Activated T-cell treated with anti-CD3 and anti-CD28 coated beads, Interleukin-2, amount 50 U/mL, for 24 hours (primary cell): Measurements from ENCODE around the gene CELSR2.

Source experiments
- DNase-seq: peaks from one replicate; pipeline ENCODE4 v3.0.0-alpha.2; 2020
- H3K27ac Mint-ChIP-seq: 2 replicates; pipeline ENCODE4 v1.8.0; 2020; ENCODE audit warnings: mild to moderate bottlenecking, mixed read lengths
- H3K27me3 Mint-ChIP-seq: 2 replicates; pipeline ENCODE4 v1.8.0; 2020; ENCODE audit warnings: mixed read lengths
- H3K36me3 Mint-ChIP-seq: 2 replicates; pipeline ENCODE4 v1.8.0; 2020; ENCODE audit warnings: low read depth, mixed read lengths
- H3K4me1 Mint-ChIP-seq: 2 replicates; pipeline ENCODE4 v1.8.0; 2020; ENCODE audit warnings: low read depth, mixed read lengths
- H3K4me3 Mint-ChIP-seq: 2 replicates; pipeline ENCODE4 v1.8.0; 2020; ENCODE audit warnings: mild to moderate bottlenecking, moderate library complexity, mixed read lengths
- H3K9me3 Mint-ChIP-seq: 2 replicates; pipeline ENCODE4 v1.8.0; 2020; ENCODE audit warnings: mixed read lengths

Gene CELSR2

GRCh38 chr1:109241841-109242345, 7.4 kb upstream of the CELSR2 start:
- H3K27me3 Mint-ChIP-seq = peaks cover 10% of the 10 kb centered on the region
- no peaks in the 10 kb centered on the region for H3K9me3 Mint-ChIP-seq
- no peak overlapping the region for H3K27ac Mint-ChIP-seq
- H3K4me1 Mint-ChIP-seq = peaks cover 21% of the 10 kb centered on the region
- H3K4me3 Mint-ChIP-seq = no peak overlapping the region
- peaks cover 29% of the 10 kb centered on the region for H3K36me3 Mint-ChIP-seq
- no peak for DNase-seq

DNA sequence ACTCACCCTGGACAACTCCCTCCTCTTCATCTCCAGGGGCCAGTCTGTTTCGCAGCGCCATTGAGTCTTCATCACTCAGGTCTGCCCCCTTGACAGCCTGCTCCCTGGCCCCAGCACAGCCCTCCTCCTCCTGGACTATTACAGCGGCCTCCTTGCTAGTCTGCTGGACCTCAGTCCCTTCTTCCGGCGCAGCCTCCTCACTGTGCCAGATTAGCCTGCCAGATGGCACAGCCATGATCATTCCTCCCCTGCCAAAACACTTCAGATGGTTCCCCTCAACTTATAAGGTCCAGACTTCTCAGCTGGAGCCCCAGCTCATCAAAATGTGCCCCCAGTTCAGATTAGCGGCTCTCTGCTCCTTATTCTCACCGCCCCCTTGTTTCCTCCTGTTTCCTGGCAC, 7.0 kb upstream of the CELSR2 start:
- Mint-ChIP-seq H3K36me3 (peaks cover 24% of the 10 kb centered on the region), H3K27ac (no peak overlapping the region), H3K9me3 (no peaks in the 10 kb centered on the region), H3K27me3 (peaks cover 10% of the 10 kb centered on the region), H3K4me3 (no peak overlapping the region), H3K4me1 (peaks cover 21% of the 10 kb centered on the region)
- no peak for DNase-seq

DNA sequence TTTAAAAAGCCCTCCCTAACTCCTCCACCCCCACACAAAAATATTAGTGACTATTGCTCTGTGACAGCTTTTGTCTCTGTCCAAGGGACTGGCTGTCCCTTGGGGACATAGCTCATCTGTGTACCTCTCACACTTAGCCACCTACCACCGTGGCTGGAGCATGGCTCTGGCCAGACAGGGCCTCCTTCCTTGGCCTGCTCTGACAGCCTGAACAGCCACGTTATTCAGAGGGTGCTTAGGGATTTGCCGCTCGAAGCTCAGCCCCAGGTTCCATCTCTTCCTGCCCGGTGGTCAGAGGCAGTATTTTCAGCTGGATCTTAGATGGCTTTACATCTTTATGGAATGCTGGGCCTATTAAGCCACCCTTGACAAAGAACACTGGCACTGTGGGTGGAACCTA, 6.1 kb upstream of the CELSR2 start:
- peaks cover 21% of the 10 kb centered on the region for H3K4me1 Mint-ChIP-seq
- peaks cover 10% of the 10 kb centered on the region for H3K27me3 Mint-ChIP-seq

GRCh38 chr1:109243860-109244552, 5.3 kb upstream of the CELSR2 start:
- no peak overlapping the region for H3K4me3 Mint-ChIP-seq
- H3K9me3 Mint-ChIP-seq = no peaks in the 10 kb centered on the region
- no peak overlapping the region for H3K27ac Mint-ChIP-seq
- H3K36me3 Mint-ChIP-seq = peaks cover 8% of the 10 kb centered on the region
- no peak for DNase-seq
- peaks cover 11% of the 10 kb centered on the region for H3K27me3 Mint-ChIP-seq
- peaks cover 22% of the 10 kb centered on the region for H3K4me1 Mint-ChIP-seq

More for the DNA sequence above, 6.1 kb upstream of the CELSR2 start:
- H3K4me3 Mint-ChIP-seq = no peak overlapping the region
- no peak for DNase-seq
- peaks cover 15% of the 10 kb centered on the region for H3K36me3 Mint-ChIP-seq
- H3K27ac Mint-ChIP-seq = no peak overlapping the region
- no peaks in the 10 kb centered on the region for H3K9me3 Mint-ChIP-seq

DNA sequence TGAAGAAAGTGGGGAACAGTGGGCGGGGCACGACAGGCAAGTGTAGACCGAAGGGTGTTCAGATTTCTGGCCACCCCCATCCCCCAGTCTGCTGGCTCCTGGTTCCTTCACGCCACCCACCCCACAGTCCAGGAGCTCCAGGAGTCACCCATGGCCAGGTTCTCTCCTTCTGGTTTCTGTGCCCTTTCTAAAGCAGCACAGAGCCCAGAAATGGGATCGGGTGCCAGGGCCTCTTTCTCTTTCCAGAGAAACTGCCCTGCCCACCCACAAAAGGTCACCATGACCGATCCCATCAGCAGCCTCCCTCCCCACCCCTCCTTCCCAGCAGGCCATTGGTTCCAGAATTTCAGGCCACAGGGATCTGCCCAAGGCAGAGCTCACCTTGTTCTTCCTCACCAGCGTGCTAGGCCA, 3.2 kb upstream of the CELSR2 start:
- Mint-ChIP-seq H3K27me3 (peaks cover 19% of the 10 kb centered on the region), H3K4me1 (peaks cover 19% of the 10 kb centered on the region), H3K27ac (no peak overlapping the region)

GRCh38 chr1:109247401-109248365, 1.7 kb upstream of the CELSR2 start:
- no peak for DNase-seq
- H3K9me3 Mint-ChIP-seq = no peaks in the 10 kb centered on the region
- no peak overlapping the region for H3K27ac Mint-ChIP-seq
- H3K4me1 Mint-ChIP-seq = peaks cover 4% of the 10 kb centered on the region
- no peak overlapping the region for H3K4me3 Mint-ChIP-seq
- H3K36me3 Mint-ChIP-seq = no peaks in the 10 kb centered on the region
- peaks cover 16% of the 10 kb centered on the region for H3K27me3 Mint-ChIP-seq

More for the DNA sequence above, 3.2 kb upstream of the CELSR2 start:
- no peak overlapping the region for H3K4me3 Mint-ChIP-seq
- no peaks in the 10 kb centered on the region for H3K36me3 Mint-ChIP-seq
- no peaks in the 10 kb centered on the region for H3K9me3 Mint-ChIP-seq
- DNase-seq = no peak

DNA sequence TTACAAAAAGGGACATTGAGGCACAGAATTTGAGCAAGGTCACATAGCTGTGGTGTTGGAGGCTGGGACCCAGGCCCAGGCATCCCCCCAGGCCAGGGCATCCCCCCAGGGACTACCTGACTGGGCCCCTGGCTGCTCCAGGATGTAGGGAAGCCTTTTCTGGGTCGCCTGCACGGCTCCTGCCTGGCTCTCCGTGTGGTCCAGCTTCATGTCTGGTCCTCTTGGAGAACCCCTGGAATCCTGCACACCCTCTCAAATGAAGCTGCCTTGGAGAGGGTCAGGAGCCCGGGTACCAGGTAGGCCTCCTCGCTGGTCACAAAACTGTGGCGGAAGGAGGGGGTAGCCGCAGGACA, 919 bp upstream of the CELSR2 start:
- Mint-ChIP-seq H3K27me3 (peaks cover 16% of the 10 kb centered on the region), H3K9me3 (no peaks in the 10 kb centered on the region), H3K4me3 (no peak overlapping the region), H3K36me3 (no peaks in the 10 kb centered on the region), H3K27ac (no peak overlapping the region), H3K4me1 (peaks cover 4% of the 10 kb centered on the region)
- DNase-seq = no peak

DNA sequence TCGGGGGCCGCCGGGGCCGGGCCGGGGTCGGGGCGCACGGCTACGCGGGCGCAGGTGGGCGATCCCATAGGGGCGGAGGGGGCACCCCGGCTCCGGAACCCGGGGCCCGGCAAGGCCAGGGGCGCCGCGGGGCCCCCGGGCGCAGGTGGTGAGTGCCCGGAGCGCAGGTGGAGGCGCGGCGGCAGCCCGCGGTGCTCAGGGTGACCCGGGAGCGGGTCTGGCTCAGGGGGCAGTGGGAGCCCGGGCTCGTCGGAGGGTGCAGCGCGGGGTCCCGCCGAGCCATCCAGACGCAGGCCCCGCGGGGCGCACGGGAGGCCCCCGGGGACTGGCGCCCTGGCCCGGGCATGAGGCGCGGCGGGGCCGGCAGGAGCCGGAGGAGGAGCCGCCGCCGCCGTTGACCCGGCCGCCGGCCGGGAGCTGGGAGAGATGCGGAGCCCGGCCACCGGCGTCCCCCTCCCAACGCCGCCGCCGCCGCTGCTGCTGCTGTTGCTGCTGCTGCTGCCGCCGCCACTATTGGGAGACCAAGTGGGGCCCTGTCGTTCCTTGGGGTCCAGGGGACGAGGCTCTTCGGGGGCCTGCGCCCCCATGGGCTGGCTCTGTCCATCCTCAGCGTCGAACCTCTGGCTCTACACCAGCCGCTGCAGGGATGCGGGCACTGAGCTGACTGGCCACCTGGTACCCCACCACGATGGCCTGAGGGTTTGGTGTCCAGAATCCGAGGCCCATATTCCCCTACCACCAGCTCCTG, 489 bp downstream of the CELSR2 start:
- Mint-ChIP-seq H3K27me3 (peaks cover 13% of the 10 kb centered on the region), H3K9me3 (no peaks in the 10 kb centered on the region), H3K4me3 (peak overlapping the region; percentile 67), H3K4me1 (peaks cover 4% of the 10 kb centered on the region), H3K27ac (no peak overlapping the region), H3K36me3 (no peaks in the 10 kb centered on the region)
- DNase-seq = no peak

DNA sequence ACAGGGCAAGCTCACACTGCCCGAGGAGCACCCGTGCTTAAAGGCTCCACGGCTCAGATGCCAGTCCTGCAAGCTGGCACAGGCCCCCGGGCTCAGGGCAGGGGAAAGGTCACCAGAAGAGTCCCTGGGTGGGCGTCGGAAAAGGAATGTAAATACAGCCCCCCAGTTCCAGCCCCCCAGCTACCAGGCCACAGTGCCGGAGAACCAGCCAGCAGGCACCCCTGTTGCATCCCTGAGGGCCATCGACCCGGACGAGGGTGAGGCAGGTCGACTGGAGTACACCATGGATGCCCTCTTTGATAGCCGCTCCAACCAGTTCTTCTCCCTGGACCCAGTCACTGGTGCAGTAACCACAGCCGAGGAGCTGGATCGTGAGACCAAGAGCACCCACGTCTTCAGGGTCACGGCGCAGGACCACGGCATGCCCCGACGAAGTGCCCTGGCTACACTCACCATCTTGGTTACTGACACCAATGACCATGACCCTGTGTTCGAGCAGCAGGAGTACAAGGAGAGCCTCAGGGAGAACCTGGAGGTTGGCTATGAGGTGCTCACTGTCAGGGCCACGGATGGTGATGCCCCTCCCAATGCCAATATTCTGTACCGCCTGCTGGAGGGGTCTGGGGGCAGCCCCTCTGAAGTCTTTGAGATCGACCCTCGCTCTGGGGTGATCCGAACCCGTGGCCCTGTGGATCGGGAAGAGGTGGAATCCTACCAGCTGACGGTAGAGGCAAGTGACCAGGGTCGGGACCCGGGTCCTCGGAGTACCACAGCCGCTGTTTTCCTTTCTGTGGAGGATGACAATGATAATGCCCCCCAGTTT, 1.3 kb downstream of the CELSR2 start:
- Mint-ChIP-seq H3K4me1 (peaks cover 4% of the 10 kb centered on the region), H3K9me3 (no peaks in the 10 kb centered on the region), H3K27ac (no peak overlapping the region), H3K36me3 (no peaks in the 10 kb centered on the region), H3K4me3 (peak overlapping the region; percentile 67), H3K27me3 (peaks cover 13% of the 10 kb centered on the region)
- no peak for DNase-seq

DNA sequence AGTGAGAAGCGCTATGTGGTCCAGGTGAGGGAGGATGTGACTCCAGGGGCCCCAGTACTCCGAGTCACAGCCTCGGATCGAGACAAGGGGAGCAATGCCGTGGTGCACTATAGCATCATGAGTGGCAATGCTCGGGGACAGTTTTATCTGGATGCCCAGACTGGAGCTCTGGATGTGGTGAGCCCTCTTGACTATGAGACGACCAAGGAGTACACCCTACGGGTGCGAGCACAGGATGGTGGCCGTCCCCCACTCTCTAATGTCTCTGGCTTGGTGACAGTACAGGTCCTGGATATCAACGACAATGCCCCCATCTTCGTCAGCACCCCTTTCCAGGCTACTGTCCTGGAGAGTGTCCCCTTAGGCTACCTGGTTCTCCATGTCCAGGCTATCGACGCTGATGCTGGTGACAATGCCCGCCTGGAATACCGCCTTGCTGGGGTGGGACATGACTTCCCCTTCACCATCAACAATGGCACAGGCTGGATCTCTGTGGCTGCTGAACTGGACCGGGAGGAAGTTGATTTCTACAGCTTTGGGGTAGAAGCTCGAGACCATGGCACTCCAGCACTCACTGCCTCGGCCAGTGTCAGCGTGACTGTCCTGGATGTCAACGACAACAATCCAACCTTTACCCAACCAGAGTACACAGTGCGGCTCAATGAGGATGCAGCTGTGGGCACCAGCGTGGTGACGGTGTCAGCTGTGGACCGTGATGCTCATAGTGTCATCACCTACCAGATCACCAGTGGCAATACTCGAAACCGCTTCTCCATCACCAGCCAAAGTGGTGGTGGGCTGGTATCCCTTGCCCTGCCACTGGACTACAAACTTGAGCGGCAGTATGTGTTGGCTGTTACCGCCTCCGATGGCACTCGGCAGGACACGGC, 2.2 kb downstream of the CELSR2 start:
- peaks cover 4% of the 10 kb centered on the region for H3K4me1 Mint-ChIP-seq
- H3K4me3 Mint-ChIP-seq = no peak overlapping the region
- DNase-seq = no peak
- no peak overlapping the region for H3K27ac Mint-ChIP-seq
- no peaks in the 10 kb centered on the region for H3K9me3 Mint-ChIP-seq
- no peaks in the 10 kb centered on the region for H3K36me3 Mint-ChIP-seq
- peaks cover 10% of the 10 kb centered on the region for H3K27me3 Mint-ChIP-seq

DNA sequence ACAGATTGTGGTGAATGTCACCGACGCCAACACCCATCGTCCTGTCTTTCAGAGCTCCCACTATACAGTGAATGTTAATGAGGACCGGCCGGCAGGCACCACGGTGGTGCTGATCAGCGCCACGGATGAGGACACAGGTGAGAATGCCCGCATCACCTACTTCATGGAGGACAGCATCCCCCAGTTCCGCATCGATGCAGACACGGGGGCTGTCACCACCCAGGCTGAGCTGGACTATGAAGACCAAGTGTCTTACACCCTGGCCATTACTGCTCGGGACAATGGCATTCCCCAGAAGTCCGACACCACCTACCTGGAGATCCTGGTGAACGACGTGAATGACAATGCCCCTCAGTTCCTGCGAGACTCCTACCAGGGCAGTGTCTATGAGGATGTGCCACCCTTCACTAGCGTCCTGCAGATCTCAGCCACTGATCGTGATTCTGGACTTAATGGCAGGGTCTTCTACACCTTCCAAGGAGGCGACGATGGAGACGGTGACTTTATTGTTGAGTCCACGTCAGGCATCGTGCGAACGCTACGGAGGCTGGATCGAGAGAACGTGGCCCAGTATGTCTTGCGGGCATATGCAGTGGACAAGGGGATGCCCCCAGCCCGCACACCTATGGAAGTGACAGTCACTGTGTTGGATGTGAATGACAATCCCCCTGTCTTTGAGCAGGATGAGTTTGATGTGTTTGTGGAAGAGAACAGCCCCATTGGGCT, 3.0 kb downstream of the CELSR2 start:
- DNase-seq = no peak
- peaks cover 9% of the 10 kb centered on the region for H3K27me3 Mint-ChIP-seq
- no peaks in the 10 kb centered on the region for H3K9me3 Mint-ChIP-seq
- H3K36me3 Mint-ChIP-seq = no peaks in the 10 kb centered on the region
- peaks cover 4% of the 10 kb centered on the region for H3K4me1 Mint-ChIP-seq
- H3K27ac Mint-ChIP-seq = no peak overlapping the region
- no peak overlapping the region for H3K4me3 Mint-ChIP-seq

- no peak for DNase-seq
- H3K36me3 Mint-ChIP-seq = no peaks in the 10 kb centered on the region
- H3K27ac Mint-ChIP-seq = no peak overlapping the region
- peaks cover 4% of the 10 kb centered on the region for H3K4me1 Mint-ChIP-seq
- no peak overlapping the region for H3K4me3 Mint-ChIP-seq
- H3K9me3 Mint-ChIP-seq = no peaks in the 10 kb centered on the region
- H3K27me3 Mint-ChIP-seq = peaks cover 9% of the 10 kb centered on the region
These were observed 3.8 kb downstream of the CELSR2 start for GRCh38 chr1:109252893-109253802.
